HAP-1 (cell line): ENCODE measurements around the gene SNX32.

Source experiments
- DNase-seq, 2 experiments: peaks; one replicate each; pipeline ENCODE4 v3.0.0-alpha.2; 2016 to 2020; ENCODE audit warnings: low spot score in 2 of 2
- H3K27me3 ChIP-seq: fragments of 250-450 bp; sonication (Bioruptor Pico); 2 replicates; pipeline ENCODE4 v1.5.1; 2020; ENCODE audit warnings: low read depth, mild to moderate bottlenecking, moderate library complexity
- H3K36me3 ChIP-seq: fragments of 250-450 bp; sonication (Bioruptor Pico); replicated peaks from 2 replicates; pipeline ENCODE4 v1.5.1; 2020; ENCODE audit warnings: mild to moderate bottlenecking
- H3K4me1 ChIP-seq: fragments of 250-450 bp; sonication (Bioruptor Pico); 2 replicates; pipeline ENCODE4 v1.5.1; 2020; ENCODE audit warnings: mild to moderate bottlenecking
- H3K4me3 ChIP-seq: fragments of 250-450 bp; sonication (Bioruptor Pico); 2 replicates; pipeline ENCODE4 v1.5.1; 2020; ENCODE audit warnings: mild to moderate bottlenecking, moderate library complexity
- H3K9me3 ChIP-seq: fragments of 250-450 bp; sonication (Bioruptor Pico); 2 replicates; pipeline ENCODE4 v1.5.1; 2020; ENCODE audit warnings: mild to moderate bottlenecking, moderate library complexity
- in situ Hi-C: fragments of 300-500 bp; cut with MboI; formaldehyde crosslinking; loops from 3 replicates; pipeline ENCODE4 v1.14.3; 2020; ENCODE audit warnings: low sequenced_read_pairs, inconsistent platforms, mixed read lengths

SNX32 gene

DNA sequence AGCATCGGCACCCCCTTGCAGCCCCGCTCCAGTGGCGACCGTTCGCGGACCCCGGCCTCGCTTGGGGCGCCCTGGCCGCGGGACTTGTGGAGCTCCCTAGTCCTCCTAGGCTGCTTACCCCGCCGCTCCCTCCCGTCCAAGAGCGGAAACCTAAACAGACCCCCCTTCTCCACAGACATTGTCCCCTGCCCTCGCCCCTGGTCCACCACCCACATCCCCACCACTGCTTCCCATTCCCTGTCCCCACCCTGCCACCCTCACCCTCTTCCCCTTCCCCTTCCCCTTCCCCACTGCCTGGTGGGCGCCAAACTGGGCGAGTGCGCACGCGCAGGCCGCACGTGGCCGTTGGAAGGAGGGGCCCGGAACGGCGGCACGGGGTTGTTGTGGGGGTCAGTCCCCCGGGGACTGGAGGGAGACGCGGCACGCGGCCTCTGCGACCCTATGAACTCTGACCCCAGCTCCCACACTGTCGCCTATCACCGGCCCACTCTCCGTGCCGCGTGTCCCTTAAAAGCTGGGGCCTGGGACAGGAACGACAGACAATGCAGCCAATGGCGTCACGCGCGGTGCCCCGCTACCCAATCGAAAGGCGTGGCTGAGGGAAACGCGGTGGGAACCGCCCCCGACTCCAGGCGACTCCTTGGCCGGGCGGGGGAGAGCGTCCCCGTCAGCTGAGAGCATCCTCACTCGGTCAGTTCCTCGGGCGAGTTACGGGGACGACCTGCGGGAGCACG lies at the start of gene SNX32:
SNX32 (plus strand) TSS at position 667 of the 734 bp plus-strand sequence. CDS start 103 bp downstream, outside the sequence.
- Histone ChIP-seq H3K9me3 (peaks cover 3% of the 10 kb centered on the region; the same call in 1 of the 2 replicates), H3K27me3 (peaks cover 9% of the 10 kb centered on the region), H3K4me3 (peak within 1 kb of the TSS; percentile 42), H3K4me1 (peaks cover 12% of the 10 kb centered on the region), H3K36me3 (no peaks in the 10 kb centered on the region)
- in situ Hi-C loops, result no loop called here
- peak; percentile 89 to 97 for DNase-seq

- DNase-seq, result no peak
- peaks cover under 1% of the 10 kb centered on the region; the same call in 1 of the 2 replicates for H3K36me3 ChIP-seq
- in situ Hi-C loops, result no loop called here
- H3K9me3 ChIP-seq, result no peaks in the 10 kb centered on the region
- H3K27me3 ChIP-seq, result peaks cover 17% of the 10 kb centered on the region
- no peak overlapping the region for H3K4me3 ChIP-seq
- no peaks in the 10 kb centered on the region; the same call in 1 of the 2 replicates for H3K4me1 ChIP-seq
Observed at GRCh38 chr11:65785319-65786007, 48.3 kb upstream of the SNX32 start.

GRCh38 chr11:65786008-65786785 lies 47.6 kb upstream of the SNX32 start:
- Histone ChIP-seq H3K36me3 (no peaks in the 10 kb centered on the region), H3K9me3 (no peaks in the 10 kb centered on the region), H3K27me3 (peaks cover 17% of the 10 kb centered on the region), H3K4me3 (no peak overlapping the region), H3K4me1 (no peaks in the 10 kb centered on the region; the same call in 1 of the 2 replicates)
- no peak for DNase-seq
- in situ Hi-C loops, result no loop called here

DNA sequence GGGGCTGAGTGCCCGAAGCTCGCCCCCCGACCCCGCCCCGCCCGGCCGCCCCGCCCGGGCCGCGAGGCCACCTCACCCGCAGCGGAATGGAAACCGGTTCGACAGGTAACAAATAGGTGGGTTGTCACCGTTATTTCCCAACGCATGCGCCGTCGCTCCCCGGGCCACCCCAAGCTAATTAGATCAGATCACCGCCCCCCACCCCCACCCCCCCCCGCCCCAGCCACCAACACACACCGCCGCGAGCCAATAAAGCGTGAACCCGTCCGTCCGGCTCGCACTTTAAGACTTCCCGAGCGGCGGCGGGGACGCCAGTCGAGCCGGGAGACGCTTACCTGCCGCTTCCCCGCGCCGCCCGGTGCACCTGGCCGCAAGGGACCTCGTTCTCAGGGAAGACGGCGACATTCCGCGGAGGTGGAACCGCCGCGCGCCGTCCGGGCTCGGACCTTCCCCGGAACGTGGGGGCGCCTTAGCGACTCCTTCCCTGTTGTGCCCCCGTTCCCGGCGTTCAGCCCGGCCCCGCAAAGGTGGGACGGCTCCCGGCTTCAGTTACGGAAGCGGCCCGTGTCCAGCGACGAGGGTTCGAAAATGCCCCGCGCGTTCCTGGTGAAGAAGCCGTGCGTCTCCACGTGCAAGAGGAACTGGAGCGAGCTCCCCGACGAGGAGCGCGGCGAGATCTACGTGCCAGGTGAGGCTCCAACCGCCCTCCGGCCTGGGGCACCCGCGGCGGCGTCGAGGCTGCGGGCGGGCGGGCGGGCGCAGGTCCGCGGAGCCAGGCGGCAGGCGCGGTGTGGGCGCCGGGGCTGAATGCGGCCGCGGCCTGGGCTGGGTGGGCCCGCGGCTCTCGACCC lies 46.8 kb upstream of the SNX32 start, which contains the start of gene OVOL1:
OVOL1 (plus strand) TSS at position 278 of the 851 bp plus-strand sequence; CDS start at position 589, 311 bp downstream.
- H3K36me3 ChIP-seq, result no peaks in the 10 kb centered on the region
- DNase-seq, result no peak
- in situ Hi-C loops, result no loop called here

DNA sequence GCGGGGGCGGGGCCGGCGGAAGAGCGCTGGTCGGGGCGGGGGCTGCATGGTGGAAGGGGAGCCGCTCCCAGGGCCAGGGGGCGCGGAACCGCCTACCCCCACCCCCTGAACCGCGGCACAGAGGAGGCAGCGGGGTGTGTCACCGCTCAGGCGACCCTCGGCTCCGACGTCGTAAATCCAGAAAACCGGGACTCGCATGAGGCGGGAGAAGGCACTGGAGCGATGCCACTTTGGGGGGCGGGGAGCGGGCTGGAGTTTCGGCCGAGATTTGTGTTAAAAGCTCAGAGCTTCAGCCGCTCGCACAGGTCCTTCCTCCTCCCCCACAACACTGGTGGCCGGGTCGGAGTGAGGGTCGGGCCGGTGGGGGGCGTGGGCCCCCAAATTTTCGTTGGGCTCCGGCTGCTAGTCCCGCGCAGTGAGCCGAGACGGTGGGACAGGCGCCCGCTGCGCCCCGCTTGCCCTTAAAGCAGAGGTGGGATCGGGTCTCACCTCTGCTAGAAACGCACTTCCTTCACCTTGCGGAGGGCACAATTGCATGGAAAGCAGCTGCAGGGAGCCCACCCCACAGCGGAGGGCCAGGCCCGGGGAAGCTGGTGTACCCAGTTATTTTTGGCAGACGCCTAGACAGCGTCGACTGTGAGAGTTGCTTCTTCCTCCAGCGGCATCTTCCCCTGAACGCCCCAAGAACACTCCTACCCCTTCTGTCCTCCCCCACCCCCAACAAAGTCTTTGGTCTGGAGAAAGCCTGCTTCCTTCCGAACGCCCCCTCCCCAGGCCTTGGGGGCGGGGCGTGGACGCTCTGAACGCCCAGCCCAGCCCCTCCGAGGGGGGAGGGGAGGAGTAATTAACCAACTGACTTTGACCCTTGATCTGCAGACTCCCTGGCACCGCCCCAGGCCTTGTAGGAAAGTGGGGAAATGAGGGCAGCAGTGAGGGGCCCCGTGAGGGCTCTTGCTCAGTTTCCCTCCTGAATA lies 45.8 kb upstream of the SNX32 start:
- H3K27me3 ChIP-seq, result peaks cover 17% of the 10 kb centered on the region
- H3K4me1 ChIP-seq, result no peaks in the 10 kb centered on the region
- in situ Hi-C loops, result no loop called here
- H3K9me3 ChIP-seq, result no peaks in the 10 kb centered on the region
- no peak for DNase-seq
- H3K36me3 ChIP-seq, result no peaks in the 10 kb centered on the region
- no peak overlapping the region for H3K4me3 ChIP-seq

More for the DNA sequence above, 46.8 kb upstream of the SNX32 start, which contains the start of gene OVOL1:
- peak within 1 kb of the TSS; percentile 9 for H3K4me3 ChIP-seq
- no peaks in the 10 kb centered on the region for H3K9me3 ChIP-seq
- H3K27me3 ChIP-seq, result peaks cover 17% of the 10 kb centered on the region
- H3K4me1 ChIP-seq, result no peaks in the 10 kb centered on the region

GRCh38 chr11:65788821-65789220 lies 44.9 kb upstream of the SNX32 start:
- in situ Hi-C loops, result no loop called here
- H3K27me3 ChIP-seq, result peaks cover 17% of the 10 kb centered on the region
- no peaks in the 10 kb centered on the region for H3K36me3 ChIP-seq
- H3K4me1 ChIP-seq, result no peaks in the 10 kb centered on the region
- H3K9me3 ChIP-seq, result no peaks in the 10 kb centered on the region
- H3K4me3 ChIP-seq, result no peak overlapping the region
- no peak for DNase-seq

DNA sequence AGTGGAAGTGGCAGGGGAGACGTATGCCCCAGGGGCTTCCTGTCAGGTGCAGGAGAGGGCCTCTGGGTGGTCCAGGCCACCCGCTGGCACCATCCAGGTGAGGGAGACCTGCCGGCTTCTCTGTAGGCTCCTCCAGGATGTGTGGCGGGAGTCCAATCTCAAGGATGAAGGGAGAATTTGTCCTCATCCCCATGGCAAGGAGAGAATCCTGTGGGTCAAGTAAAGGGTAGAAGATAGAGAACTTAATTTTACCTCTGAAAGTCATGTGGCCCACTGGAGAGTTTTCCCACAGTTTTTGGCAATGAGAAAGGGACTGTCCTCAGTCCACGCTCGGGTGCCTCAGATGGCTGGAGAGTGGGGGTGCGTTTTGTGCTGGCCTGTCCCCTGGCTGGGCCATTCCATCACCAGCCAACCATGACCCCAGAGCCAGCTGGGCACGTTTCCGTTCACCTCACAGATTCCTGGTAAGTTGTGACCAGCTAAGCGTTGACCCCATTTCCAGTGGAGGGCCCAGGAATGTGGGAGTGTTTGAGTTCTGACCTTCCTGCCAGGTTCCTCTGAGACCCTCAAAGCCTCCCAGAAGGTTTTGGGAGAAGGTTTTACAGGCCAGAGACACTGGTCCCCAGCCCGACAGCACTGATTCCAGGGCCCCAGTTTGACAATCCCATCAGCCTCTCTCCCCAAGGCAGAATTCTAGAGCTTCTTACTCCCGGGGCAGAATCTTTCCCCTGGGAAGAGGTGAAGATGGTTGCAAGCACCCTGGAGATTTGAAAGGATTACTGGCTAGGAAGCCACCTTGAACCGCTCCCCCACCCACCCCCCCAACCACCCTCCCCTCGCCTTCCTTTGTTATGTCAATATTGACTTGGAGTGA lies 44.3 kb upstream of the SNX32 start:
- H3K4me1 ChIP-seq, result no peaks in the 10 kb centered on the region
- no peaks in the 10 kb centered on the region for H3K36me3 ChIP-seq
- in situ Hi-C loops, result no loop called here
- DNase-seq, result no peak
- H3K4me3 ChIP-seq, result no peak overlapping the region
- peaks cover 17% of the 10 kb centered on the region for H3K27me3 ChIP-seq
- no peaks in the 10 kb centered on the region for H3K9me3 ChIP-seq

DNA sequence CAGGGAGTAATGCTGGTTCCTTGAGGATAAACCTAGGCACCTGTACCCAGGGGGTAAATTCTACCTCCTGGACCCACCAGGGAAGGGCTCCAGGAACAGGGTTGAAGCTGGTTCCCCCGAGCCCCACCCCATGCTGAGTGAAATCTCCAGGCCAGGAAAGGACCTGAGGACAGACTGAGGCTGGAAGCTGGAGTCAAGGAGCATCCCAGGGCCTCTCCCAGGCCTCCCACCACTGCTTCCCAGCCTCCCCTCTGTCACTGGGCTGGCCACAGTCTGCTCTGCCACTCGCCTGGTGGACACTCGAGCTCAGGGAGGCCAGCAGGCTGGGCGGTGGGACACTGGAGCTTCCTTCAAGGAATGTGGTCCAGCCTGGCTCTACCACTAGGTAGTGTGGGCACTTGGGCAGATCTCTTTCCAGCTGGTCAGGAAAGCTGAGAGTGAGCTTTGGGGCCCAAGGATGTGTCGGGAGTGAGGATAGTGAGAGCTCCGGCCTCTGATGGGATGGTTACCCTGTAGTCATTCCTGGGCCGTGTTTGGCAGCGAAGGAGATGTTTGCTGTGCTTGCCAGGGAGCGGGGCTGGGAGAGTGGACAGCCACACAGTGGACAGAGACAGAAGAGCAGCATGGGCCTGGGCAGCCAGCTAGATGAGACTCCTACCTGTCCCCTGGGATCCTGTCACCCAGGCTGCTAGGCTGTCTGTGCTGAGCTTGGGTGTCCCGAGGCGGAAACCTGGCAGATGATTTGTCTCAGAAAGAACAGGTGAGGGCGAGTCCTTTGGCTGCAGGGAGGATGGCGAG lies 43.5 kb upstream of the SNX32 start:
- Histone ChIP-seq H3K9me3 (no peaks in the 10 kb centered on the region), H3K4me3 (no peak overlapping the region), H3K27me3 (peaks cover 17% of the 10 kb centered on the region), H3K4me1 (no peaks in the 10 kb centered on the region), H3K36me3 (no peaks in the 10 kb centered on the region)
- DNase-seq, result no peak
- in situ Hi-C loops, result no loop called here

- Histone ChIP-seq H3K9me3 (no peaks in the 10 kb centered on the region), H3K4me1 (no peaks in the 10 kb centered on the region), H3K4me3 (no peak overlapping the region), H3K36me3 (no peaks in the 10 kb centered on the region), H3K27me3 (peaks cover 17% of the 10 kb centered on the region)
- in situ Hi-C loops, result no loop called here
- no peak for DNase-seq
Observed at GRCh38 chr11:65790902-65791650, 42.7 kb upstream of the SNX32 start.

GRCh38 chr11:65791719-65792213 lies 42.0 kb upstream of the SNX32 start:
- in situ Hi-C loops, result no loop called here
- Histone ChIP-seq H3K27me3 (peaks cover 17% of the 10 kb centered on the region), H3K36me3 (no peaks in the 10 kb centered on the region), H3K4me3 (no peak overlapping the region), H3K4me1 (no peaks in the 10 kb centered on the region), H3K9me3 (no peaks in the 10 kb centered on the region)
- no peak for DNase-seq
